DOHH2 (cell line): ENCODE results near the gene NCDN.

Source experiments
- EZH2phosphoT487 ChIP-seq: fragments of 200-600 bp; sonication (generic); IDR thresholded peaks from 2 replicates; pipeline ENCODE4 v1.6.1; 2017; ENCODE audit warnings: borderline replicate concordance, mild to moderate bottlenecking, antibody characterized with exemption, low read length, moderate library complexity, mixed read lengths
- TF ChIP-seq, protein P1 (sequence below): fragments of 200-600 bp; sonication (generic); IDR thresholded peaks from one replicate; pipeline ENCODE4 v1.5.1; 2014; ENCODE audit warnings: antibody characterized with exemption, mild to moderate bottlenecking, low read depth, low read length; ENCODE audit not compliant: poor library complexity, severe bottlenecking

DNA sequence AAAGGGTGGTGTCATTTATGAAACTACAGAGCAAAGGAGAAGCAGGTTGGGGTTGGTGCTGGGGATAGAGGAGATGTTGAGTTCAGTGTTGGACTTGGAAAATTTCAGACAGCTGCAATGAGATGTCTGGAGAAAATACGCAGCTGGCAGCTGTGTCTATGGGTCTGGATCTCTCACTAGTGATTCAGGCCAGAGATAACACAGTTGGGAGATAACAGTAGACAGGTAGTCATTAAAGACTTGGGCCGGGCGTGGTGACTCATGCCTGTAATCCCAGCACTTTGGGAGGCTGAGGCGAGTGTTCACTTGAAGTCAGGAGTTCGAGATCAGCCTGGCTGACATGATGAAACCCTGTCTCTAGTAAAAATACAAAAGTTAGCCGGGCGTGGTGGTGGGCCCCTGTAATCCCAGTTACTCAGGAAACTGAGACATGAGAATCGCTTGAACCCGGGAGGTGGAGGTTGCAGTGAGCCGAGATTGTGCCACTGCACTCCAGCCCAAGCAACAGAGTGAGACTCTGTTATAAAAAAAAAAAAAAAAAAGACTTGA, 13.1 kb downstream of the NCDN start:
- TF ChIP-seq, protein P1, sequence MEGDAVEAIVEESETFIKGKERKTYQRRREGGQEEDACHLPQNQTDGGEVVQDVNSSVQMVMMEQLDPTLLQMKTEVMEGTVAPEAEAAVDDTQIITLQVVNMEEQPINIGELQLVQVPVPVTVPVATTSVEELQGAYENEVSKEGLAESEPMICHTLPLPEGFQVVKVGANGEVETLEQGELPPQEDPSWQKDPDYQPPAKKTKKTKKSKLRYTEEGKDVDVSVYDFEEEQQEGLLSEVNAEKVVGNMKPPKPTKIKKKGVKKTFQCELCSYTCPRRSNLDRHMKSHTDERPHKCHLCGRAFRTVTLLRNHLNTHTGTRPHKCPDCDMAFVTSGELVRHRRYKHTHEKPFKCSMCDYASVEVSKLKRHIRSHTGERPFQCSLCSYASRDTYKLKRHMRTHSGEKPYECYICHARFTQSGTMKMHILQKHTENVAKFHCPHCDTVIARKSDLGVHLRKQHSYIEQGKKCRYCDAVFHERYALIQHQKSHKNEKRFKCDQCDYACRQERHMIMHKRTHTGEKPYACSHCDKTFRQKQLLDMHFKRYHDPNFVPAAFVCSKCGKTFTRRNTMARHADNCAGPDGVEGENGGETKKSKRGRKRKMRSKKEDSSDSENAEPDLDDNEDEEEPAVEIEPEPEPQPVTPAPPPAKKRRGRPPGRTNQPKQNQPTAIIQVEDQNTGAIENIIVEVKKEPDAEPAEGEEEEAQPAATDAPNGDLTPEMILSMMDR = no peak
- no peak for TF ChIP-seq EZH2phosphoT487
